Astrocyte of the hippocampus (primary cell): ENCODE results near the gene FUT9.

ENCODE experiments used
- DNase-seq: peaks from one replicate; pipeline ENCODE4 v3.0.0; 2011; ENCODE audit warnings: low read depth, low spot score

The FUT9 gene

DNA sequence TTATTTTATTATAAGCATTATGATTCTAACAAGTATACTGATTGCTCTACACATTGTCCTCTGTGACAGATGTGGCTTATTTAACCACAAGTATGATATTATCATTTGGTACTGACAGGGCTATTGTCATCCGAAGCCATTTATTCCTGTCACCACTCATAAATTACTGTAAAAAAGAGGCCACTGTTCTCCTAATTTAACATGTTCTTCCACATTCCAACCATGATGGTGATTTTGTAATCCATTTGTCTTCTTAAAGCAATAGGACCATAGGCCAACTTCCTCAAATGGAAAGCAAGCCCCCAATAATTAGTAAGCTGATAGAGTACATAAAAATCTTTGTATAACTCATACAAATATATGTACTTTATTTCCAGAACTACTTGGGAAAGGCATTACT, 50.6 kb downstream of the FUT9 start:
- DNase-seq: no peak

DNA sequence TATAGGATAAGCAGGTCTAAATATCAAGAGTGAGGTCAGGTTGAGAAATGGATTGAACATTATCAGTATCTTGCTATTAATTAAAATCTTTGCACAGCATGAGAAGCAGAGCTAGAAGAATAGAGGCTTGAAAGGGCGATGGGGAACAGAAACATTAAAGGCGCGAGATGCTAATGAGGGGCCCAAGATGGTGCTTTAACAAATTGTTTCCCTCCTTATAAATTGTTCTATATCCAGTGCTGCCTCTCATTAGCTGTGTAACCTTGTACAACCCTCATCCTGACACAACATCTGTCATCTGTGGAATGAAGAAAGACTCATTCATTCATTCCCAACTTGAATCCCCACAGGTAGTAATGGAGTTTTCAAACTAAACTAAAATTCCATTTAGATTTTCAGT, 57.8 kb downstream of the FUT9 start:
- no peak for DNase-seq

DNA sequence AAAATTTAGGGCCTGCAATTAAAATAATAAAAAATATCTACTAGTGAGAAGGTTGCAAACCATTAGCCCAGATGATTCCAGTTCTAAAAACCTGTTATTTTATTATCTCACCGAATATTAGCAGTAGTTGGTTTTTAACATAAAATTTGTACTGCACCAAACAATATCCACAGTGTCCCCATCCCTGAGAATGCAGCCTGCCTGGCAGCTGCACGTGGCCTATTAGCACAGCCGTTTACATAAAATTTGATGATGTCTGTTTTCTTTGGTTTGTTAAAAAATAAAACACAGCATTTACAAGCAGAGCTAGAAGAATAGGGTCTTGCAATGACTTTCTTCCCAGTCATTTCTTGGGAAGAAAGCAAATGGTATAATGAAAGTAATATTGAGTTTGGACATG, 58.2 kb downstream of the FUT9 start:
- no peak for DNase-seq

DNA sequence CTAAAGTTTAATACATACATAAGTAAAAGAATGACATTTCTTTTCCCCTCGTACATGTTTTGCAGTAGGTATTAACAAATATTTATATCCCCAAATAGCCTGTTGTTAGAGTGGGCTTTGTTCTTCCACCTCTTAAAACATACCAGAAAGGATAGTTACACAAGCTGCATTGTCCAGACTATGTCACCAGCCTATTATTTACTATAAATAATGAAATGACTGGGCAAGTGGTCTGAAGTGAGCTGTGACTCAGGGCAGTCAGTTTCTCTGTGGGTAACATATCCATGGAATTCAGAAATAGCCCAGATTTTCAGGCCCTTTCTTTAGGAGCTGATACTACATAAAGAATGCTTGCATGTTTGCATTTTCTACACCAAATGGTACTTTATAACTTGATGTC, 60.1 kb downstream of the FUT9 start:
- DNase-seq: peak; percentile 49

DNA sequence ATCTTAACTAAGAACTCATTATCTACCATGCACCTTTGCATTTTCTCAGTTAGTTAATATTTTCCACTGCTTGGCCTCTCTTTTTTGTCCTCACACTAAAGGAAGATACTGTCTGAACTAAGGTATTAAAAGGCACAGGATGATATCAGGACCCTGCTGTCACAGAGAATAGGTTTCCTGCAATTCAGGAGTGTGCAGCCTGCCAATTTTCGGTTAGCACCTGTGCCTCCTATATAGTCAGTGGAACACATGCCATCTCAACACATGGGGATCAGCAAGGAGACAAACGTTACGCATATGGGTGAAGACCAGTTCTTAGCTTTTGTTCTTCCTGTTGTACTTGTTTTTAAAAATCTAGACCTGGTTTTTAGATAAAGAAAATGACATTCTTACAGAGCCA, 71.0 kb downstream of the FUT9 start:
- DNase-seq: no peak

DNA sequence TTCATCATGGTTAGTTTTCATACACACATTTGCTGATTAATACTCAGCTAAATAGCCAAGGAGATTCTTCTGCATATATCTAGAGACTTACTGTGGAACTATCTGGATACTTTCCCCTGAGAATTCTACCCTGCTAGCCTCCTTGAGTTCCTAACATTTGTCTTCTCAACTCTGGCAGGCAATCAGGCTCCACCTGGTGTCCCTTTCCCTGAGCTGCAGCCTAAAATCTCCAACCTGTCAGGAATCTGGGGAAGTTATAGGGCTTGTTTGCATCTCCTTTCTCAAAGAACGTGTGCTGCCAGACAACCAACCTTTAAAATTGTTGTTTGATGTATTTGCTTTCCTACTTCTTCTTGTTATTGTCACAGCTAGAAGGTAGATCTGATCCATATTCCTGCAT, 73.4 kb downstream of the FUT9 start:
- DNase-seq: peak; percentile 20

DNA sequence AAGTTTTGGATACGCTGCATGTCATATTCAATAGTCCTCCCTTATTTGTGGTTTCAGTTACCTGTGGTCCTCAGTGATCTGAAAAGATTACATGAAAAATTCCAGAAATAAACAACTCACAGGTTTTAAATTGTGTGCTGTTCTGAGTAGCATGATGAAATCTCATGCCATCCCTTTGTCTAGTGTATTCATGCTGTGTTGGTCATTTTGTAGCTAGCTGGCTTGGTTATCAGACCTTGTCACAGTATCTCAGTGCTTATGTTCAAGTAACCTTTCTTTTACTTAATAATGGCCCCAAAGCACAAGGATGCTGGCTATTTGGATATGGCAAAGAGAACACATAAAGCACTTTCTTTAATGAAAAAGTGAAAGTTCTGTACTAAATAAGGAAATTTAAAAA, 78.3 kb downstream of the FUT9 start:
- no peak for DNase-seq

DNA sequence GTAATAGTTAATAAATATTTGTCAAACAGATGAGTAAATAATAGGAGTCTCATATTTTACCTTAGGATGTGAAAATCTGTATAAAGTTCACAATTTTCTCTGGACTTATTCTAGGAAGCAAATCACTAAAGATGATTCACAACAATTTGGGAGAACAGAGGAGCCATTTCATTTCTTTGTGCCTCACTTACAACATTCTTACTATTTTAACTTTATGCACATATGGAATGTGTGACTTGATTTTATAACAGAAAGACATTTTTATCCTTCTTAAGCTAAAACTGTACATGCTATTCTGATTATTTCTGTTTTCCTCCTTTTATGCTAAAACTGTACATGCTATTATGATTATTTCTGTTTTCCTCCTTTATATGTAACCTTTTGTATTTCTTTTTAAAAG, 83.3 kb downstream of the FUT9 start:
- no peak for DNase-seq

DNA sequence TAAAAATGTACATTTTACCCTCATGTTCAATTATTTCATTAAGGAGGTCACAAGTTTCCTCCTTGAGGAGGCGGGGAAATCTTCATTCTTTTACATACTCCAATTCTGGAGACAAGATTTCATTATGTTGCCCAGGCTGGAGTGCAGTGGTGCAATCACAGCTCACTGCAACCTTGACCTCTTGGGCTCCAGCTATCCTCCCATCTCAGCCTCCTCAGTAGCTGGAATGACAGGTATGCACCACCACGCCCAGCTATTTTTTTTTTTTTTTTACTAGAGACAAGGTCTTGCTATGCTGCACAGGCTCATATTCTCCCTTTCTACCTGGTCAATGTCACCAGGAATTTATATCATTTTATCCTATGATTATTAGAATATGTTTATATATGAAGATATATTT, 85.8 kb downstream of the FUT9 start:
- no peak for DNase-seq

DNA sequence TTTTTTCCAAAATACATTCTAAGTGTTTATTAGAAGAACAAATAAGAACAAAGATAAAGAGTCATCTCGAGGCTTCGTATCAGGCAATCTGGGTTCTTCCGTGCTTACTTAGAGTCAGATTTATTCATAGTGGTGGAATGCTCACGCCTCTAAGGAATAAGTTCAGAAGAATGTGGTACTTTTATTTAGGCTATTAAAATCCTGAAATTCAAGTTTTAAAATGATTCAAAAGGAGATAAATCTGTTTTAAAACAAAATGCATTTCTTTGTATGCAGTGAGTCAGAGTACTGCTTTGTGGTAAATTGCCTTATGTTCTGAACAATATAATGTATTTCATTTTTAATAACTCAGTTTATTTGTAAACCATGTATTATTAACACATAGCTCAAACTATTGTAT, 89.1 kb downstream of the FUT9 start:
- DNase-seq: no peak

DNA sequence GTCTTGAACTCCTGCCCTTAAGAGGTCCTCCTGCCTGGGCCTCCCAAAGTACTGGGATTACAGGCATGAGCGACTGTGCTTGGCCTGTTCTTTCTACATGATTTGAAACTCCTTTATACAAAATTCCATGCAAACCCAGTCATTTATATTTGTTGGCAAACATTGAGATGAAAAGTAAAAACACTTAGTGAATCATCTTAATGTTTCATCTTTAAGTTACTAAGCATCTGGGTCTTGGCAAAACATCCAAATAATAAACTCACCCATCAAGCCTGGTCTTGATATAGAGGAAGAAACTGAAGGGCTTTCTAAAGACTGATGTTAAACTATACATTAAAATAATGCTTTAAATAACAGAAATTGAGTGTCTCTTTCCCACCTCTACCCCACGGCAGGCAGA, 95.1 kb downstream of the FUT9 start:
- no peak for DNase-seq

DNA sequence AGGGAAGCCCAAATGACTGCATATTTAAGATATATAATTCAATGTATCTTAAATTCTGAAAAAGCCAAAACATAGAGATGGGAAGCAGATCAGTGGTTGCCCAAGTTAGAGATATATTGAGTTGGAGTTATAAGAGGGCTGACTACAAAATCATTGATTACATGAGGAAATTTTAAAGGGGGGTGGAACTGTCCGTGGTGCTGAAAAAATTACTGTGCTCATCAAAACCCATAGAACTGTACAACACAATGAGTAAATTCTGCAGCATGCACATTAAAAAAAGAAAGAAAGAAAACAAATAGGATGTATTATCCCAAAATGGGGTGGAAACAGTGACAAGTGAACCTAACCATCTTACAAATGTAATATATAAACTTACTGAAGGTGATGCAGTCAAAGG, 100.9 kb downstream of the FUT9 start:
- peak; percentile 36 for DNase-seq

DNA sequence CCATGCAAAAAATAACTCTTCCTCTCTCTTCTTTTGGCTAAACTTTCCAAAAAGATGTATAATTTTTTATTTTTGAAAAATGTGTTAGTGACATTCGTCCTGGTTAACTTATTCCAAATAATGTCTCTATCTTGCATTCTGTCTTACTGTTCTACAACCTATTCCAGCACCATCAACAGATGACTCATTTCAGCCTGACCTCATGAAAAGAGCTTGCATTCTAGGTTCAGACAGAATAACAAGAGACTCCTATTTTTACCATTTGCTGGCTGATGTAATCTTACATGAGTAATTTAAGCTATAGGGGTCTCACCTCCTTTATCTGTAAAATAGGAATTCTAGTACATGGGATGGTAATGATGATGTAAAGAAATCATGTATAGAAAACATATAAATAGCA, 109.0 kb downstream of the FUT9 start:
- DNase-seq: peak; percentile 61

DNA sequence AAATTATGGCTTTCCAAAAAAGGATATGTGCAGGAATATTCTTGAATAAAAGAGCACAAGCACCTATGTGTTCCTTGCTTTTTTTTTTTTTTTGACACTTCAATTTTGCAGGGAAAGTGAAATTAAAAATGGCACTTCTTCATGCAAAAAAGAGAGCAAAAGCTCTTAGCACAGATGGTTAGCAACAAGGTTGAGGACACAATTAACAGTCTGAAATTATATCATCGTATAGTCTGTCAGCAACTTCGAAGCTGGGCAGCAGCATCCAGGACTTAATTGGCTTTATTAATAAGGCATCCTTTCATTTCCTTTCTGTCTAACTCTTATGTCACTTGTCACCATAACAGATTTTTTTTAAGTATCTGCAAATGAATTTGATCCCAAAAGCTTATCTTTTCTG, 122.6 kb downstream of the FUT9 start:
- DNase-seq: no peak

DNA sequence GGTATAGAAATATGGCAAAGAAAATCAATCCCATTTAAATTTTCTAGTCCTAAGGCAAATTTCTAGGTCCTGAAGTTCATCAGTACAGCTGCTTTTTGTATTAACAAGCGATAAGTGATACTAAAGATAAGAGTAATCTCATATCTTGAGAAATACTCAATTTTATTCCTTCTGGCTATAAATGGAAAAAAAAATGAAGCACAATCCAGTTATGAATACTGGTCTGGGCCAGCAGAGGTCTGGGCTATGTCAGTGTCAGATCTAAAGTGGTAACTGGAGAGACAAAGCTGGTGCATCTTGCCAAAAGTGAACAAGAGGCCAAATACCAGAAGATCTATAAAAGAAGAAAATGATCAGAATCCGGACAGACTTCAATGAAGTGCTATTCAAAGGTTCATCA, 126.4 kb downstream of the FUT9 start:
- no peak for DNase-seq

DNA sequence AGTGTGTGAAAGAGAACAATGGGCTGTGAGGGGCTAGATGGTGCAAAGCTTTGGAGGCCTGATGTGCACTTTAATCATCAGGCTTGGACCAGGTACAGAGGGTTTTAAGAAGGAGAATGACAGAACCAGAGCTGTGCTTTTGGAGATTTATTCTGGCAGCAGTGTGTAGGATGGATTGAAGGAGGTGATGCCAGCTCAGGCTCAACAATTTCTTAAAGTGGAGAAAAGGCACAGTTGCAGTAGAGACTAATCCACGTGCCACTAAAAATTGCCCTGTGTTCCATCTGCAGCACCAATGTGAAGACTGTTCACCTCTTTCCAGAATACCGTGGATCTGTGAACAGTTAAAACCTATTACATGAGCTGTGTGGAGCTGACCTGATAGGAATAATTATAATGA, 134.7 kb downstream of the FUT9 start:
- DNase-seq: no peak

DNA sequence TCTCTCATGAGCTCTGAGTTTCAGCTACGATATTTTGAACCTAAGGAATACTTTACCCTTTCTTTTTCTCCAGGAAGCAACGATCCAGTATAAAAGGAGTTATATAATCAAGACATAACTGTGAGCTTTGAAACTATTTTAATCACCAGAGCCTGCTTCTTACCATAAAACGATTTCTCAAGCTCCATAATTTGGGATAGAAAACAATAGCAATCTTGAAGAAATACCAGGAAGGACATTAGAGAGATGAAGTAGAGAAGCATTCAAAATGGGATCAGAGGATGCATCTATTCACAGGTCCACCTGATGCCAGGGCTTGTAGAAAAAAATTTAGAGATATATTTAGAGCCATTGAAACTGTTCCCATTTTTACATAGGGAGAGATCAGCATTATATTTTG, 135.9 kb downstream of the FUT9 start:
- no peak for DNase-seq

DNA sequence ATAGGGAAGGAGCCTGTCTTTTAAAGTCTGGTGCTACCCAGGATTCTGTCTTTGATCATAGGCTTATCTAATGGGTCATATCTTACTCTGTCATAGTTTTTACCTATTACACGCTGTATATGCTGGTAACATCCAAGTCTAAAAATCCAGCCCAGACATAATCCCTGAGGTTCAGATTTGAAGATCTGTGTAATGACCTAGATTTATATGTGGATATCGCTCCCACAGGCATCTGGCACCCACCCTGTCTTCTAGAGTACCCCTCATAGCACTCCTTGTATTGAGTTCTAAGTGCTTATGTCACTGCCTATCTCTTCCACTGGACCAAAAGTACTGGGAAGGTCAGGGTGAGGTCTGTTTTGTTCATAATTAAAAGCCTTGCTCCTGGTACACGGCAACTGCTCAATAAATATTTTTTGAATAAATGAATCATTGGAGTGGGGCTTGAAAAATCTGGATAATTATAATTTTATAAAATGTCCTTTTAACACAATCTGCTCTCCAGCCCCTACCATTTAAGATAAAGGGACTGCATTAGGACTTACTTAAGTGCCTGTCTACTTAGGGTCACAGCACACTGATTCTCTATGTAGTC, 136.4 kb downstream of the FUT9 start:
- no peak for DNase-seq

DNA sequence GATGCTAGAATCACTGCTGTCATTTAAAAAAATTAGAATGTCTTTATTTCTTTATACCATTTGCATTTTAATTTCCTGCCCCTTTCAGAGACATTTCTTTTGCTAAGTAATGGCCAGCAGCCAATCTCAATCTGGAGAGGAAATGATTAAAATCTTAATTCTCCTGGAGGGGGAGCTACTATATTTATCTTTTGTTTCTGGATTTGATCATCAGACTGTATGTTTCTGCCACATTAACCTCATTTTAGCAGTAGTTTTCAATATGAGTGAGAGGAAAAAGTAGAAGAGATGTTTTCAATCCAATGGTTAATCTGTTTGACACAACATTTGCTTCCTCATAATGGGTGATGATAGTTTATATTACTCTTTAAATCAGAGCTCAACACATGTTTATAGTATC, 138.0 kb downstream of the FUT9 start:
- DNase-seq: peak; percentile 19

DNA sequence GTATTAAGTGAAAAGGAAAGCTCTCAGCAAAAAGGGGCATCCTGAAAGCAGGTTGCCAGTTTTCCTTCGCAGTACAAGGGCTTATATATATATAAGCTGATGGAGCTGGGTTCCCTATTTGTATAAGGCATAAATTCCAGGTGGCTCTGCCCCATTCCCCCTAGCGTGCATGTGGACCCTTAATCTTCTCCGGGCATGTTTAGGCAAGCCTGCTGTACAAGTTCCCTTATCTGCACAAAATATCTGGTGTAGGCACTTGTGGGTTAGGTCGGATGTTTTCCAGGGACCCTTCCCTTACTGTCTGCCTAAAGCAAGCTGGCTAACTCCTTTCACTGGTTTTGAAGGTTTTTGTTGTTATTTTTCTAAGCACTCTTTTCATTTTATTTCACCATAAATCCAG, 140.7 kb downstream of the FUT9 start:
- DNase-seq: no peak

DNA sequence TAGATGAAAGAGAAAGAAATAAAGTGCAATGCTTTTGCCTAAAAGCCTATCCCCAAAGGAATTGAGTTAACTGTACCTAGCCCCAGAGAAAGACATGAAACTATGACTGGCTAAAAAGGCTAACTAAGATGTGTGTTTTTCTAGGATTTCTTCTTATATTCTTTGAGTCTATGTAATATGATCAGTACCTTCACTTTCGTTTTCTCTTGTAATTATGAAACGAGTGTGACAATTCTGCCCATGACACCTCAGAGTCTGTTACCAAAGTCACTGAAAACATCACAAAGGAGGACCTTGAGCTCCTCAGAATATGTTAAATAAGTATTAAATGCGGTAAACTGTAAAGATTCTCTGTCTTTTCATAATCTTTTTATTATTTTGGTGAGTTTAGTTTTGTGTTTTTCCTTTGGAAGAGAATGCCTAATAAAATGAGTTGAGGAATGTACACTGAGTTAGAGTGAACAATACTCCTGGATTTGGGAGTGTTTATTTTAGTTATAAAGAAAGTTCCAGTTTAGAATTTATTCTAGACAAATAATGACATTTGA, 141.3 kb downstream of the FUT9 start:
- peak; percentile 11 for DNase-seq

DNA sequence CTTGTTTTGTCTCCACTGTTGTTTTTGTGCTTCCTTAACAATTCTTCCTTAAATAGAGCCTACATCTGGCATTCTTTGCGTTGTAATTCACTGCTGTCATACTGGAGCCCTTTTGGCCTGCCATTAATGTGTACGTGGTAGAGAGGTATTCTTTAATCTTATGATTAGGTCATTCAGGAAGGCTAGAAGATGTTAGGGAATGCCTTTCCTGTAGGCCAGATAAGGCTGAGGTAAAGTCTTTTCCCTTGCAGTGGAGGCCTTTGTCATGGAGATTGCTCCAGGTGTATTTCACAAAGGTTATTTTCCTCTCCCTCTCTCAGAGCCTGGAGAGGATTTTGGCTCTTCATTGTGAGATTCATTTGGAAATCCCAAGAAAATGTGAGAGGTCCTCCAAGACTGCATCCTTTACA, 146.9 kb downstream of the FUT9 start:
- DNase-seq: no peak

DNA sequence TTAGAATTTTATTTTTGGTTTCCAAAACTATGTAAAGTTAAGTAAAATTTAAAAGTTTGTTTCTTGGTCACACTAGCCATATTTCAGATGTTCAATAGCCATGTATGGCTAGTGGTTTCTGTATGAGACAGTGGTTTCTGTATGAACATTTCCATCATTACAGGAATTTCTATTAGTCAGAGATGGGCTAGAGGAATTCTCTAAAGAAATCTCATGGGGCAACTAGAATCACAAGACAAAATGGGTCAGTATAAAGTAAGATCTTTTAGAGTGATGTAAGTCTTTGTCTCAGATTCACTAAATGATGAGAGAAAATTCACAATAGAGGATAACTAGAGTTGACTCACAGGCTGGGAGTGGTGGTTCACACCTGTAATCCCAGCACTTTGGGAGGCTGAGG, 149.0 kb downstream of the FUT9 start:
- peak; percentile 11 for DNase-seq

DNA sequence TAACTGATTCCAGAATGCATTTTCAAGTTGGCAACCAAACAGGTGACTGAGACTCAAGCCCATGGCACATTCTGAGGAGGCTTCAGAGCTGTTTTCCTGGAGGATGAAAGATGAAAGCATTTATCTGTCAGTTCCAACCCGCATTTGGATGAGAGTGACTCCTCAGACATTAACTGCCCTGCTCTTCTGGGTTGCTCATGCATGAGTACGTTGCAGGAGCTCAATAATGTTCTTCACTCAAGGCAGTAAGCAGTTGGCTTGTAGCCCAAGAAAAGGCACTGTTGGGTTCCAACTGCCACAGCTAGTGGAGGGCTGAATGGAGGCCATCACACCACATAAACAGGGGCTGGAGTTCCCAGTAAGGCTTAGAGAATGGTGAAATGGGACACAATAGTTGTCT, 155.3 kb downstream of the FUT9 start:
- DNase-seq: no peak
